Activated T-cell treated with anti-CD3 and anti-CD28 coated beads, Interleukin-2, amount 50 U/mL, for 4 hours (primary cell): Measurements from ENCODE around the gene TCOF1. TPM values are rescaled to one million over a fixed set of nuclear protein-coding genes. Genes with fewer than 3 reads are reported as not detected.

ENCODE experiments used
- ATAC-seq, 2 donors: fragments of 200-7000 bp; cut with Tn5 transposase; one replicate each; pipeline ENCODE4 v1.10.0; 2021
- DNase-seq: peaks from one replicate; pipeline ENCODE4 v3.0.0-alpha.2; 2020
- H3K27me3 Mint-ChIP-seq: one replicate; pipeline ENCODE4 v1.8.0; 2021; ENCODE audit warnings: low read depth, mixed read lengths
- H3K36me3 Mint-ChIP-seq: one replicate; pipeline ENCODE4 v1.8.0; 2022; ENCODE audit warnings: mixed read lengths; ENCODE audit not compliant: insufficient read depth
- H3K4me1 Mint-ChIP-seq: one replicate; pipeline ENCODE4 v1.8.0; 2021; ENCODE audit warnings: low read depth, mixed read lengths
- H3K4me3 Mint-ChIP-seq: one replicate; pipeline ENCODE4 v1.8.0; 2021; ENCODE audit warnings: mild to moderate bottlenecking, moderate library complexity, mixed read lengths
- H3K9me3 Mint-ChIP-seq: one replicate; pipeline ENCODE4 v1.8.0; 2021; ENCODE audit warnings: mixed read lengths
- total RNA-seq, 3 donors: library from RNA; stranded (reverse); gene quantifications; one replicate each; pipeline ENCODE4 v1.2.1, GENCODE V29; 2021

Gene TCOF1
- total RNA-seq, 3 donors from 2014 or later = 153 to 160 (median 156) TPM

GRCh38 chr5:150319484-150319790 lies 38.1 kb upstream of the TCOF1 start:
- H3K4me1 Mint-ChIP-seq = no peaks in the 10 kb centered on the region
- H3K4me3 Mint-ChIP-seq = no peak overlapping the region
- no peaks in the 10 kb centered on the region for H3K36me3 Mint-ChIP-seq
- ATAC-seq (no peak), DNase-seq (no peak)
- no peaks in the 10 kb centered on the region for H3K27me3 Mint-ChIP-seq
- H3K9me3 Mint-ChIP-seq = no peaks in the 10 kb centered on the region

GRCh38 chr5:150320044-150320613 lies 37.4 kb upstream of the TCOF1 start:
- no peaks in the 10 kb centered on the region for H3K27me3 Mint-ChIP-seq
- no peaks in the 10 kb centered on the region for H3K36me3 Mint-ChIP-seq
- H3K9me3 Mint-ChIP-seq = no peaks in the 10 kb centered on the region
- H3K4me1 Mint-ChIP-seq = no peaks in the 10 kb centered on the region
- DNase-seq (no peak), ATAC-seq (no peak)
- H3K4me3 Mint-ChIP-seq = no peak overlapping the region

- no peaks in the 10 kb centered on the region for H3K4me1 Mint-ChIP-seq
- no peak overlapping the region for H3K4me3 Mint-ChIP-seq
- DNase-seq (no peak), ATAC-seq (no peak)
- no peaks in the 10 kb centered on the region for H3K36me3 Mint-ChIP-seq
- H3K27me3 Mint-ChIP-seq = no peaks in the 10 kb centered on the region
- H3K9me3 Mint-ChIP-seq = no peaks in the 10 kb centered on the region
Measured at GRCh38 chr5:150321211-150321610, 36.3 kb upstream of the TCOF1 start.

DNA sequence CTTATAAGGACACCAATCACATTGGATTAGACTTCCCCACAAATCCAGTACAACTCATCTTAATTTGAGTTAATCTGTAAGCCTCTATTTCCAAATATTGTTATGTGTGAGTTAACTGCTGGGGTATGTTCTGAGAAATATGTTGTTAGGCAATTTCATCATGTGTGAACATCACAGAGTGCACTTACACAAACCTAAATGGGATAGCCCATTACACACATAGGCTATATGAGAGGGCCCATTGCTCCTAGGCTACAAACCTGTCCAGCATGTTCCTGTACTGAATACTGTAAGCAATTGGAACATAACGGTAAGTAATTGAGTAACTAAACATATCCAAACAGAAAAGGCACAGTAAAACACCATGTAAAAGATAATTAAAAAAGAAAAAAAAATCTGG lies 35.7 kb upstream of the TCOF1 start:
- DNase-seq (no peak), ATAC-seq (no peak)
- no peaks in the 10 kb centered on the region for H3K4me1 Mint-ChIP-seq
- no peaks in the 10 kb centered on the region for H3K27me3 Mint-ChIP-seq
- H3K4me3 Mint-ChIP-seq = no peak overlapping the region
- H3K9me3 Mint-ChIP-seq = no peaks in the 10 kb centered on the region
- no peaks in the 10 kb centered on the region for H3K36me3 Mint-ChIP-seq

DNA sequence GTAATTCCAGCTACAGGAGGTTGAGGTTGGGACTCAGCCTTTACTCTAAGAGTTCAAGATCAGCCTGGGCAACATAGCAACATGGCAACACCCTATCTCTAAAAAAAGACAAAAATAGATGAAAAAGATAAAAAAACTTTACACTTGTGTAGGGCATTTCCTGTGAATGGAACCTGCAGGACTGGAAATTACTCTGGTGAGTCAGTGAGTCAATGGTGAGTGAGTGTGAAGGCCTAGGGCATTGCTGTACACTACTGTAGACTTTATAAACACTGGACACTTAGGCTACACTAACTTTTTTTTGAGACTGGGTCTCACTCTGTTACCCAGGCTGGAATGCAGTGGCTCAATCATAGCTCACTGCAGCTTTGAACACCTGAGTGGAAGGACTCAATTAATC lies 35.3 kb upstream of the TCOF1 start:
- Mint-ChIP-seq H3K4me1 (no peaks in the 10 kb centered on the region), H3K4me3 (no peak overlapping the region), H3K27me3 (no peaks in the 10 kb centered on the region), H3K9me3 (no peaks in the 10 kb centered on the region), H3K36me3 (no peaks in the 10 kb centered on the region)
- ATAC-seq (no peak), DNase-seq (no peak)

- no peaks in the 10 kb centered on the region for H3K4me1 Mint-ChIP-seq
- DNase-seq (no peak), ATAC-seq (no peak)
- H3K27me3 Mint-ChIP-seq = no peaks in the 10 kb centered on the region
- no peak overlapping the region for H3K4me3 Mint-ChIP-seq
- H3K36me3 Mint-ChIP-seq = no peaks in the 10 kb centered on the region
- H3K9me3 Mint-ChIP-seq = no peaks in the 10 kb centered on the region
Measured at GRCh38 chr5:150323092-150323491, 34.4 kb upstream of the TCOF1 start.

DNA sequence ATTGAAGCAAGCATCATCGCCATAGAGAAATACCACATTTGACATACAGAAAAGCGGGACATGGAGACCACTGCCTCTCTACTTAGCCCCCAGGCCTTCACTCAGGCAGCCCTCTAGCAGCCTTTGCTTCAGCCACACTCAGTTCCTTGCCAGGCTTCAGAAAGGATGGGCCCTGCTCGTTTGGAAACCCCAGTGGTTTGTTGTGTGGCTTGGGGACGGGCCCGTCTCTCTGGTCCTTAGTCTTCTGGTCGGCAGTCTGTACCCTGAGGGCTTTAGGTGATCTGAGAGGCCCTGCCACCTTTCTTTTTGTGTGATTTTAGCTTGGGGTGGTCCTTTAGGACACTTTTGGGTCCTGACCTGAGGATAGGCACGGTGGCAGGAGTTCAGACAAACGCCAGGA lies 33.7 kb upstream of the TCOF1 start:
- Mint-ChIP-seq H3K9me3 (no peaks in the 10 kb centered on the region), H3K27me3 (no peaks in the 10 kb centered on the region), H3K4me3 (no peak overlapping the region), H3K4me1 (no peaks in the 10 kb centered on the region), H3K36me3 (no peaks in the 10 kb centered on the region)
- ATAC-seq (no peak), DNase-seq (no peak)

- Mint-ChIP-seq H3K36me3 (no peaks in the 10 kb centered on the region), H3K9me3 (no peaks in the 10 kb centered on the region), H3K4me3 (no peak overlapping the region), H3K4me1 (no peaks in the 10 kb centered on the region), H3K27me3 (no peaks in the 10 kb centered on the region)
- DNase-seq = no peak
- no peak for ATAC-seq
Measured at GRCh38 chr5:150325426-150325825, 32.1 kb upstream of the TCOF1 start.

GRCh38 chr5:150326707-150327106 lies 30.8 kb upstream of the TCOF1 start:
- no peak for ATAC-seq
- no peaks in the 10 kb centered on the region for H3K9me3 Mint-ChIP-seq
- H3K4me3 Mint-ChIP-seq = no peak overlapping the region
- H3K4me1 Mint-ChIP-seq = no peaks in the 10 kb centered on the region
- no peaks in the 10 kb centered on the region for H3K27me3 Mint-ChIP-seq
- DNase-seq = no peak
- H3K36me3 Mint-ChIP-seq = no peaks in the 10 kb centered on the region

- DNase-seq = no peak
- Mint-ChIP-seq H3K4me3 (no peak overlapping the region), H3K36me3 (no peaks in the 10 kb centered on the region)
Measured at GRCh38 chr5:150327139-150327538, 30.4 kb upstream of the TCOF1 start.

DNA sequence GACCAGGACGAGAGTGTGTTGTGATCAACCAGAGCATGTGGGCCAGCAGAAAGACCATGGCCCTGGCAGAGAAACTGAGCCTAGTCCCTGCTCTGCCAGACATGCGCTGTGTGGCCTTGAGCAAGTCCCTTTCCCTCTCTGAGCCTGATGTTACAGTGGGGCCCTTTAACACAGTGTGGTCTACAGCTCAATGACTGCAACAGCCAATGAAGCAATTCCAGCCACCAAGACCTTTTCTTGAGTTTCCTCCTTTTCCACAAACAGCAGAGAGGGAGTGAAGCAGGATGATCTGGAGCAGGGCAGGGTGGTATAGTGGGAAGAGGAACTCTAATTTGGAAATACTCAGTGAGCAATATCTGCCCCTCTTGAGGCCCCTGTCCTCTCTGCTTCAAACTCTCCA lies 29.0 kb upstream of the TCOF1 start:
- no peaks in the 10 kb centered on the region for H3K9me3 Mint-ChIP-seq
- ATAC-seq (no peak), DNase-seq (no peak)
- no peaks in the 10 kb centered on the region for H3K27me3 Mint-ChIP-seq
- H3K4me3 Mint-ChIP-seq = no peak overlapping the region
- no peaks in the 10 kb centered on the region for H3K36me3 Mint-ChIP-seq
- no peaks in the 10 kb centered on the region for H3K4me1 Mint-ChIP-seq

More at GRCh38 chr5:150327139-150327538, 30.4 kb upstream of the TCOF1 start:
- no peak for ATAC-seq
- Mint-ChIP-seq H3K4me1 (no peaks in the 10 kb centered on the region), H3K9me3 (no peaks in the 10 kb centered on the region), H3K27me3 (no peaks in the 10 kb centered on the region)

DNA sequence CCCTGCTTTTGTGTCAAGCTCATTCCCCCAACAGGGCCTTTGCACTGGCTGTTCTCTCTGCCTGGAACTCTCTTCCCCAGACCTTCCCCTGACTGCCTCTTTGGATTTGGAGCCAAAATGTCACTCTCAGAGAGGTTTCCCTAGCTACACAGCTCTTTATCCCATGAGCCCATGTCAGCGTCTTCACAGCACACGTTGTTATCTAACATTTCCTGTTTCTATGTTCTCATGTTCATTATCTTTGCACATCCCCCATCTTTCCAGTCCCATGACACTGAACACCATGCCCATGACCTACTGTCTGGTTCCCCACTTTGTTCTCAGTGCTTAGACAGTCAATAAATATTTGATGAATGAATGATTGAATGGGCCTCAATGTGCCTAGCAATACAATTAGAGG lies 28.5 kb upstream of the TCOF1 start:
- Mint-ChIP-seq H3K4me1 (no peaks in the 10 kb centered on the region), H3K27me3 (no peaks in the 10 kb centered on the region)
- DNase-seq = no peak

DNA sequence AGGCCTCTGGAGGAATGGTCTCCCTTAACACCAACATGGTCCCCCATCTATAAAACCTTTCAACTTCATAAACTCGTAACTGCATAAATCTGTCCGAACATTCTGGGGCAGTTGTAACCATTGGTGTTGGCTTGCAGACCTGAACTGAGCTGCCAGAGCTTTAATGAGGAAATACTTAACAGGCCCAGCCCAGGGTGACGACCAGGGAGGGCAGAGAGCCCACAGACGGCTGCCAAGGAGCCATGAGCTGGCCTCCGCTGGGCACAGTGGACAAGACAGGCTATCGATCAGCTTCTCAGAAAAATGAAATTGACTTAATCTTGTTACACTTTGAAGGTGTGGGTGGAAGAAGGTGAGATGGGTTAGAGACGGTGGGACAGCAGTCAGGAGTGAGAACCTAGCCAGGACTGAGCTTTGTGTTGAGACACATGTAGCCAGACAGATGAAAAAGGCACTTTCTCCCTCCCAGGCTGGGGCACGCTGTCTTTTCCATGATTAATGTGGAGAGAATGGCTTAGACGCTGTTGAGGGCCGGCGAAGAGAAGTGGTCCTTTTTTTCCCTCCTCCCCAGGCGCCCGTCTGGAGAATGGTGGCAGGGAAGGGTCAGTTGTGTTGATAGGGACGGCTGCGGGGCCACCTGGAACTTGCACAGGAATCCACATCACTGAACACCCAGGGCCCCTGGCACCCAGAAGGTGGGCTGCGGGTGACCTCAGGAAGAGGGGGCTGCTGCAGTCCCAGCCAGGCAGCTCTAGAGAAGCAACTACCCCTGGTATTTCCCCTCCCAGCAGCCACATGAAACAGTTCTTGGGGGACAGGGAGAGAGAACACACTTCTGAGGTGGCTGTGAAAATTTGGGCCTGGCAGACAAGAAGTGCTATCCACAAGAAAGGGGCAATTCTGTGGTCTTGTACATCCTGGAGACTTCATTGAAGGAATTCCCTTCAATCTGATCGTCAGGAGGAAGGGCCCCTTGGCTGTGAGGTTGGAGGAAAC lies 27.3 kb upstream of the TCOF1 start:
- DNase-seq (no peak), ATAC-seq (no peak)
- Mint-ChIP-seq H3K4me3 (no peak overlapping the region), H3K27me3 (no peaks in the 10 kb centered on the region), H3K36me3 (no peaks in the 10 kb centered on the region), H3K4me1 (no peaks in the 10 kb centered on the region), H3K9me3 (no peaks in the 10 kb centered on the region)

More for the DNA sequence above, 28.5 kb upstream of the TCOF1 start:
- Mint-ChIP-seq H3K36me3 (no peaks in the 10 kb centered on the region), H3K9me3 (no peaks in the 10 kb centered on the region), H3K4me3 (no peak overlapping the region)
- ATAC-seq = no peak

GRCh38 chr5:150333400-150333799 lies 24.1 kb upstream of the TCOF1 start:
- no peaks in the 10 kb centered on the region for H3K36me3 Mint-ChIP-seq
- no peak overlapping the region for H3K4me3 Mint-ChIP-seq
- DNase-seq (no peak), ATAC-seq (no peak)
- H3K27me3 Mint-ChIP-seq = no peaks in the 10 kb centered on the region
- no peaks in the 10 kb centered on the region for H3K9me3 Mint-ChIP-seq
- no peaks in the 10 kb centered on the region for H3K4me1 Mint-ChIP-seq

DNA sequence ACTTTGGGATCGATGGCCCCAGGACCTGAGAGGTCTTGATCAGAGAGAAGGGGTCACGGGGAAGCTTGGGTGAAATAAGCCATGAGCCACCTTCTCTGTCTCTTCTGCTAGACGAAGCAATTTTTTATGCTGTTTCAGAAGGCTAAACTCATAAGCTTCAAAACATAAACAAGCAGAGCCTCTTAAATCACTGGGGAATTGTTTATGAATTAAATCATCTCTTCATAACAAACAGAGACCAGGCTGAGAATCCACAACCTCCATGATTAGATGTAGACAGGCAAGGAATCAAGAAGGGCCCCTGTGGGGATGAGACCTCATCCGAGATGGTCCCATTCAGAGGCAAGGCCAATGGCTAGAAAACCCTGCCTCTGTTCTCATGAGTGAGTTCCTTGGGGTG lies 21.7 kb upstream of the TCOF1 start:
- Mint-ChIP-seq H3K4me3 (no peak overlapping the region), H3K27me3 (no peaks in the 10 kb centered on the region), H3K9me3 (no peaks in the 10 kb centered on the region), H3K4me1 (no peaks in the 10 kb centered on the region), H3K36me3 (no peaks in the 10 kb centered on the region)
- no peak for DNase-seq
- no peak for ATAC-seq
